ENCODE measurements around the gene PARP6.

The PARP6 gene

DNA sequence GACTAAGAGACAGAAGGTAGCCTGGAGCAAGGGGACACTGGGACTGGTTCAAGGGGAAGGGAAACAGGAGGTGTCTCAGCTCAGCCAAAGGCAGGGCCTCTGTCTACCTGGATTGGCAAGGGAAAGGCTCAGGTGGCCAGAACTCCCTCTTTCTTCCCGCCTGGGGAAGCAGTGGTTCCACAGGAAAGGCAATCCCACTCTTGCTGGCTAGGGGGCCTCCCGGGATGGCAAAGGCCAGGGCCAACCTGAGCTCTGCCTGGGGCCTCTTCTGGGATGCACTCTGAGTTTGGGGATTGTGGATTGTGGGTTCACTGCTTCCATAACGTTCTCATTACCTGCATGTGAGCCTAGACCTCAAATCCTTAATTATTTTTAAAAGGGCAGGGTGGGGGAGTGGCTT is 13.0 kb upstream of the PARP6 start:
- peaks cover 0 to 5% of the 10 kb centered on the region in 2 experiments for H3K36me3 ChIP-seq (ENCODE audit: control insufficient read depth in 1 of 2, insufficient read depth in 2 of 2, low read depth in 1 of 2, low read length in 2 of 2)
- H2BK120ac ChIP-seq (ENCODE audit: low read depth, low read length) = no peak overlapping the region
- H4K8ac ChIP-seq (ENCODE audit: low read length) = no peak overlapping the region
- H3K23ac ChIP-seq (ENCODE audit: low read length in 2 of 2) = no peak overlapping the region
- no peak overlapping the region for H2BK12ac ChIP-seq (ENCODE audit: low read length in 2 of 2)
- H3K18ac ChIP-seq (ENCODE audit: low read depth in 1 of 2, low read length in 2 of 2) = no peak overlapping the region
- no peak overlapping the region for H3K14ac ChIP-seq (ENCODE audit: low read length in 2 of 2)
- H2BK15ac ChIP-seq (ENCODE audit: low read depth, poor library complexity, severe bottlenecking) = no peak overlapping the region
- peaks cover 6% of the 10 kb centered on the region for H3K4me1 ChIP-seq (ENCODE audit: control insufficient read depth, insufficient read depth, low read depth, low read length)
- H3K27me3 ChIP-seq (ENCODE audit: control insufficient read depth in 1 of 2, insufficient read depth in 1 of 2, low read length in 2 of 2) = no peaks in the 10 kb centered on the region
- H3K4me3 ChIP-seq (ENCODE audit: insufficient read depth in 1 of 2, low read depth in 1 of 2, low read length in 2 of 2) = no peak overlapping the region
- WGBS = 18% methylated on average over 2 of the region's 3 CpGs
- H4K91ac ChIP-seq (ENCODE audit: low read length) = no peak overlapping the region
- H3K79me1 ChIP-seq (replicated peaks; ENCODE audit: low read length, poor library complexity, severe bottlenecking) = no peaks in the 10 kb centered on the region
- H2AFZ ChIP-seq (ENCODE audit: low read depth, low read length) = no peak overlapping the region
- H3K9me3 ChIP-seq (ENCODE audit: control insufficient read depth, low read length) = no peaks in the 10 kb centered on the region
- no peak overlapping the region for H3K9ac ChIP-seq (ENCODE audit: low read length)
- no peak overlapping the region for H3K4ac ChIP-seq (ENCODE audit: low read depth in 1 of 2, low read length in 2 of 2)
- no peak for DNase-seq
- H2BK5ac ChIP-seq (ENCODE audit: low read depth, low read length, poor library complexity, severe bottlenecking) = no peak overlapping the region
- H2AK5ac ChIP-seq (ENCODE audit: low read length, severe bottlenecking) = no peak overlapping the region
- H3K27ac ChIP-seq (ENCODE audit: low read length, poor library complexity, severe bottlenecking) = no peak overlapping the region
- H3K4me2 ChIP-seq (ENCODE audit: low read length, poor library complexity, severe bottlenecking) = no peak overlapping the region

DNA sequence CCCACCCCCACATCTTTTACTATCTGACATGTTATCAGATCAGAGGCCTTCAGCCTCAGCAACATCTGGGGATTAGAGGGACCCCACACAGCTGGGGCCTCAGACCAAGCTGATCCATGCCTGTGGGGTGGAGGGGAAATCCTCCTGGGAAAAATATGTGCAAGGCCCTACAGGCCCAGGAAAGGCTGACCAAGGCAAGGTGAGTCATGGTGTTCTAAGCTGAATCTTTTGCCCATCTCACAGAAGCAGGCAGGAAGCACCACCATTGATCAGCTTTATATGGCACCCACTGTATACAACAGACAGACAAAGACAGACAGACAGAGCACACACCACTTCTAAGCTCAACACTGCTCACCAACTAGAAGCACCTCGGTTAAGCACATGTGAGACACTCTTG is 12.4 kb upstream of the PARP6 start:
- Histone ChIP-seq H3K27ac (ENCODE audit: low read length, poor library complexity, severe bottlenecking) (no peak overlapping the region), H2AK5ac (ENCODE audit: low read length, severe bottlenecking) (no peak overlapping the region), H2BK120ac (ENCODE audit: low read depth, low read length) (no peak overlapping the region), H3K36me3 (ENCODE audit: control insufficient read depth in 1 of 2, insufficient read depth in 2 of 2, low read depth in 1 of 2, low read length in 2 of 2) (peaks cover 0 to 5% of the 10 kb centered on the region in 2 experiments), H3K23ac (ENCODE audit: low read length in 2 of 2) (no peak overlapping the region), H3K4me1 (ENCODE audit: control insufficient read depth, insufficient read depth, low read depth, low read length) (peaks cover 6% of the 10 kb centered on the region), H3K27me3 (ENCODE audit: control insufficient read depth in 1 of 2, insufficient read depth in 1 of 2, low read length in 2 of 2) (no peaks in the 10 kb centered on the region), H3K4ac (ENCODE audit: low read depth in 1 of 2, low read length in 2 of 2) (no peak overlapping the region), H4K91ac (ENCODE audit: low read length) (no peak overlapping the region), H3K14ac (ENCODE audit: low read length in 2 of 2) (no peak overlapping the region), H3K4me3 (ENCODE audit: insufficient read depth in 1 of 2, low read depth in 1 of 2, low read length in 2 of 2) (no peak overlapping the region), H3K18ac (ENCODE audit: low read depth in 1 of 2, low read length in 2 of 2) (no peak overlapping the region), H3K9me3 (ENCODE audit: control insufficient read depth, low read length) (no peaks in the 10 kb centered on the region), H2BK12ac (ENCODE audit: low read length in 2 of 2) (no peak overlapping the region), H3K79me1 (replicated peaks; ENCODE audit: low read length, poor library complexity, severe bottlenecking) (no peaks in the 10 kb centered on the region), H2BK15ac (ENCODE audit: low read depth, poor library complexity, severe bottlenecking) (no peak overlapping the region), H2BK5ac (ENCODE audit: low read depth, low read length, poor library complexity, severe bottlenecking) (no peak overlapping the region), H4K8ac (ENCODE audit: low read length) (no peak overlapping the region), H3K9ac (ENCODE audit: low read length) (no peak overlapping the region), H2AFZ (ENCODE audit: low read depth, low read length) (no peak overlapping the region), H3K4me2 (ENCODE audit: low read length, poor library complexity, severe bottlenecking) (no peak overlapping the region)
- no CpG with 5 or more reads among the region's 1 CpG for WGBS
- DNase-seq = no peak

DNA sequence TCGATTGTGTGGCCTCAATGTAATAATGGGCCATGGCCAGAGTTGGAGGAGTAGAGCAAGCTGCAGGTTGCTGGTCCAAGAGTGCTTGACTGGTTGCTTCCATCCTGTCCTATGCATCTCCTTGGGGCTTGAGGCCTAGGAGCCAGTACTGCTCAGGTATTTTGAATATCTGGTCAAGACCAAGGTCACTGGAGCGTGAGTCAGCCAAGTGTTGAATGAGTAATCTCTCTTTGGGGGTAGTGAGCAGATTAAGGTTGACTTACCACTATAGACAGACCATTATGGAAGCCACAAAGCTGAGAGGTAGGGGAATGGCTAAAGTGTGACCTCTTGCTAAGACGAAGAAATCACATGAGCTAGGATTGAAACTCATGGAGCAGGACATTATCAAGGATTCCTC is 9.4 kb upstream of the PARP6 start:
- Histone ChIP-seq H3K23ac (ENCODE audit: low read length in 2 of 2) (no peak overlapping the region), H4K91ac (ENCODE audit: low read length) (no peak overlapping the region), H3K9ac (ENCODE audit: low read length) (no peak overlapping the region), H3K4me2 (ENCODE audit: low read length, poor library complexity, severe bottlenecking) (no peak overlapping the region), H2BK120ac (ENCODE audit: low read depth, low read length) (no peak overlapping the region), H3K79me1 (replicated peaks; ENCODE audit: low read length, poor library complexity, severe bottlenecking) (no peaks in the 10 kb centered on the region), H2AFZ (ENCODE audit: low read depth, low read length) (no peak overlapping the region), H4K8ac (ENCODE audit: low read length) (no peak overlapping the region), H3K36me3 (ENCODE audit: control insufficient read depth in 1 of 2, insufficient read depth in 2 of 2, low read depth in 1 of 2, low read length in 2 of 2) (no peaks in the 10 kb centered on the region), H3K4me1 (ENCODE audit: control insufficient read depth, insufficient read depth, low read depth, low read length) (peaks cover 6% of the 10 kb centered on the region), H3K14ac (ENCODE audit: low read length in 2 of 2) (no peak overlapping the region), H3K4me3 (ENCODE audit: insufficient read depth in 1 of 2, low read depth in 1 of 2, low read length in 2 of 2) (no peak overlapping the region), H2BK5ac (ENCODE audit: low read depth, low read length, poor library complexity, severe bottlenecking) (no peak overlapping the region), H3K18ac (ENCODE audit: low read depth in 1 of 2, low read length in 2 of 2) (no peak overlapping the region), H3K9me3 (ENCODE audit: control insufficient read depth, low read length) (no peaks in the 10 kb centered on the region), H2BK15ac (ENCODE audit: low read depth, poor library complexity, severe bottlenecking) (no peak overlapping the region), H3K4ac (ENCODE audit: low read depth in 1 of 2, low read length in 2 of 2) (no peak overlapping the region), H3K27me3 (ENCODE audit: control insufficient read depth in 1 of 2, insufficient read depth in 1 of 2, low read length in 2 of 2) (no peaks in the 10 kb centered on the region), H3K27ac (ENCODE audit: low read length, poor library complexity, severe bottlenecking) (no peak overlapping the region), H2BK12ac (ENCODE audit: low read length in 2 of 2) (no peak overlapping the region), H2AK5ac (ENCODE audit: low read length, severe bottlenecking) (no peak overlapping the region)
- no peak for DNase-seq
- 76% methylated on average over 3 of the region's 3 CpGs for WGBS

DNA sequence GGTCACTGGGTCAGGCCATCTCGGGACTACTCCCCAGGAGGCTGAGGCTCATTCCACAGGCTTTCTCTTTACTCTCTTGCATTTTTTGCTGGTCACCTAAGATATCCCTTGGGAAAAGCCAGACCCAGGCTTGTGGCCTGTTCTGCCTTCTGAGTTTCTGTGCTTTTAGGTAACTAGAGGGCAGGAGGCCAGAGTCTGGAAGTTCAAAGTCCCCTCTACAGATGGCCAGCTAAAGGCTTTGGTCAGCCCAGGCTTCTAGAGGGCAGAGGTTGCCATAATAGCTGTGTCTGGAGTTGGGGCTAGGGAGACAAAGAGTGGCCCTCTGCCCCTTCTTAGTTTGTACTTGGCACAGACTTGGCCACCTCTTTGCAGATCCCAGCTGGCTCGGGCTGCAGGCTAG is 8.4 kb upstream of the PARP6 start:
- Histone ChIP-seq H3K4me2 (ENCODE audit: low read length, poor library complexity, severe bottlenecking) (no peak overlapping the region), H4K8ac (ENCODE audit: low read length) (no peak overlapping the region), H3K9ac (ENCODE audit: low read length) (no peak overlapping the region), H3K27ac (ENCODE audit: low read length, poor library complexity, severe bottlenecking) (no peak overlapping the region), H3K9me3 (ENCODE audit: control insufficient read depth, low read length) (no peaks in the 10 kb centered on the region), H3K14ac (ENCODE audit: low read length in 2 of 2) (no peak overlapping the region), H3K79me1 (replicated peaks; ENCODE audit: low read length, poor library complexity, severe bottlenecking) (no peaks in the 10 kb centered on the region), H2AFZ (ENCODE audit: low read depth, low read length) (no peak overlapping the region), H2BK15ac (ENCODE audit: low read depth, poor library complexity, severe bottlenecking) (no peak overlapping the region), H4K91ac (ENCODE audit: low read length) (no peak overlapping the region), H3K4me3 (ENCODE audit: insufficient read depth in 1 of 2, low read depth in 1 of 2, low read length in 2 of 2) (no peak overlapping the region), H3K27me3 (ENCODE audit: control insufficient read depth in 1 of 2, insufficient read depth in 1 of 2, low read length in 2 of 2) (peaks cover 0 to 6% of the 10 kb centered on the region in 2 experiments), H2BK120ac (ENCODE audit: low read depth, low read length) (no peak overlapping the region), H3K4ac (ENCODE audit: low read depth in 1 of 2, low read length in 2 of 2) (no peak overlapping the region), H2AK5ac (ENCODE audit: low read length, severe bottlenecking) (no peak overlapping the region), H2BK5ac (ENCODE audit: low read depth, low read length, poor library complexity, severe bottlenecking) (no peak overlapping the region), H3K18ac (ENCODE audit: low read depth in 1 of 2, low read length in 2 of 2) (no peak overlapping the region), H3K36me3 (ENCODE audit: control insufficient read depth in 1 of 2, insufficient read depth in 2 of 2, low read depth in 1 of 2, low read length in 2 of 2) (no peaks in the 10 kb centered on the region), H3K4me1 (ENCODE audit: control insufficient read depth, insufficient read depth, low read depth, low read length) (peaks cover 6% of the 10 kb centered on the region), H2BK12ac (ENCODE audit: low read length in 2 of 2) (no peak overlapping the region), H3K23ac (ENCODE audit: low read length in 2 of 2) (no peak overlapping the region)
- DNase-seq = no peak
- 54% methylated on average over 2 of the region's 2 CpGs for WGBS

Measured in mesenchymal stem cell (in vitro differentiated cells and primary cell).